Stimulated activated CD4-positive, alpha-beta T cell treated with anti-CD3 and anti-CD28 coated beads, TNF-alpha, amount 100 ng/mL, for 48 hours (primary cell): ENCODE measurements around the gene CD151.
A peak's percentile ranks its signal among the peaks of the same experiment; 100 is the strongest.

ENCODE experiments used
- DNase-seq, 3 donors: peaks; one replicate each; pipeline ENCODE4 v3.0.0-alpha.2; 2020; ENCODE audit warnings: low read depth in 3 of 3

The CD151 gene

GRCh38 chr11:832529-833113 is at the start of gene CD151:
CD151 (plus strand) TSS chr11:832952; CDS start chr11:836070, 3,118 bp downstream.
- DNase-seq: no peak

- no peak for DNase-seq
Measured at GRCh38 chr11:783581-784015, 49.2 kb upstream of the CD151 start.

GRCh38 chr11:786235-787083 is 46.3 kb upstream of the CD151 start:
- DNase-seq: no peak

GRCh38 chr11:787084-787675 is 45.6 kb upstream of the CD151 start:
- DNase-seq: no peak

- no peak for DNase-seq
Measured at GRCh38 chr11:788009-788640, 44.6 kb upstream of the CD151 start.

GRCh38 chr11:788953-789940 is 43.5 kb upstream of the CD151 start:
- no peak for DNase-seq

GRCh38 chr11:789943-790342 is 42.8 kb upstream of the CD151 start, which contains the start of gene CEND1:
CEND1 (minus strand) TSS chr11:790090; CDS start chr11:788576, 1,514 bp downstream.
- peak in 1 of 3 donors; percentile 63 for DNase-seq

GRCh38 chr11:790721-791564 is 41.8 kb upstream of the CD151 start:
- no peak for DNase-seq

- DNase-seq: no peak
Measured at GRCh38 chr11:791658-792534, 40.9 kb upstream of the CD151 start.

GRCh38 chr11:792535-792821 is 40.3 kb upstream of the CD151 start:
- no peak for DNase-seq

- no peak for DNase-seq
Measured at GRCh38 chr11:792873-793272, 39.9 kb upstream of the CD151 start.

- no peak for DNase-seq
Measured at GRCh38 chr11:793556-793955, 39.2 kb upstream of the CD151 start.

GRCh38 chr11:794013-794765 is 38.6 kb upstream of the CD151 start:
- no peak for DNase-seq

GRCh38 chr11:794766-795633 is 37.8 kb upstream of the CD151 start:
- DNase-seq: no peak

- DNase-seq: peak; percentile 77 to 84 (median 83)
Measured at GRCh38 chr11:795634-796564, 36.9 kb upstream of the CD151 start.

GRCh38 chr11:796565-797295 is 36.0 kb upstream of the CD151 start:
- DNase-seq: no peak
